GM21723 (cell line): ENCODE results near the gene CYP26B1.

Experiments used
- ATAC-seq: cut with Tn5 transposase; IDR thresholded peaks from one replicate; pipeline ENCODE4 v1.9.1; 2021; ENCODE audit warnings: mild to moderate bottlenecking, moderate library complexity; ENCODE audit not compliant: unreplicated experiment

Gene CYP26B1

GRCh38 chr2:72147303-72147971 is at the start of gene CYP26B1:
Gene CYP26B1 (minus strand): TSS chr2:72147862. CDS start chr2:72147834, 28 bp downstream.
- ATAC-seq = no peak

- no peak for ATAC-seq
Observed at GRCh38 chr2:72193723-72194122, 46.1 kb upstream of the CYP26B1 start.

- ATAC-seq = no peak
Observed at GRCh38 chr2:72191441-72191840, 43.8 kb upstream of the CYP26B1 start.

- no peak for ATAC-seq
Observed at GRCh38 chr2:72185206-72185605, 37.5 kb upstream of the CYP26B1 start.

- ATAC-seq = no peak
Observed at GRCh38 chr2:72183466-72183865, 35.8 kb upstream of the CYP26B1 start.

GRCh38 chr2:72183016-72183415 is 35.4 kb upstream of the CYP26B1 start:
- no peak for ATAC-seq

GRCh38 chr2:72182547-72182946 is 34.9 kb upstream of the CYP26B1 start:
- ATAC-seq = no peak

GRCh38 chr2:72181616-72182015 is 34.0 kb upstream of the CYP26B1 start:
- ATAC-seq = no peak

- ATAC-seq = no peak
Observed at GRCh38 chr2:72180351-72180750, 32.7 kb upstream of the CYP26B1 start.

GRCh38 chr2:72178551-72178950 is 30.9 kb upstream of the CYP26B1 start:
- ATAC-seq = no peak

- no peak for ATAC-seq
Observed at GRCh38 chr2:72176281-72176680, 28.6 kb upstream of the CYP26B1 start.

- ATAC-seq = no peak
Observed at GRCh38 chr2:72175636-72176035, 28.0 kb upstream of the CYP26B1 start.

GRCh38 chr2:72173640-72174321 is 26.1 kb upstream of the CYP26B1 start:
- ATAC-seq = no peak

- ATAC-seq = no peak
Observed at GRCh38 chr2:72172478-72172877, 24.8 kb upstream of the CYP26B1 start.

GRCh38 chr2:72166279-72166678 is 18.6 kb upstream of the CYP26B1 start:
- no peak for ATAC-seq

- no peak for ATAC-seq
Observed at GRCh38 chr2:72165792-72166191, 18.1 kb upstream of the CYP26B1 start.

GRCh38 chr2:72162574-72162973 is 14.9 kb upstream of the CYP26B1 start:
- ATAC-seq = no peak

GRCh38 chr2:72159211-72159993 is 11.7 kb upstream of the CYP26B1 start:
- no peak for ATAC-seq

GRCh38 chr2:72157871-72158771 is 10.5 kb upstream of the CYP26B1 start:
- no peak for ATAC-seq

- ATAC-seq = no peak
Observed at GRCh38 chr2:72156872-72157271, 9.2 kb upstream of the CYP26B1 start.

- ATAC-seq = no peak
Observed at GRCh38 chr2:72155737-72156136, 8.1 kb upstream of the CYP26B1 start.
